Measurements from ENCODE around the gene KDM5B. TPM values are rescaled to one million over a fixed set of nuclear protein-coding genes. Genes with fewer than 3 reads are reported as not detected.

The KDM5B gene
- polyA plus RNA-seq, 1 of the 3 experiments (the other 2 are of a cell fraction), result 21.7 TPM

DNA sequence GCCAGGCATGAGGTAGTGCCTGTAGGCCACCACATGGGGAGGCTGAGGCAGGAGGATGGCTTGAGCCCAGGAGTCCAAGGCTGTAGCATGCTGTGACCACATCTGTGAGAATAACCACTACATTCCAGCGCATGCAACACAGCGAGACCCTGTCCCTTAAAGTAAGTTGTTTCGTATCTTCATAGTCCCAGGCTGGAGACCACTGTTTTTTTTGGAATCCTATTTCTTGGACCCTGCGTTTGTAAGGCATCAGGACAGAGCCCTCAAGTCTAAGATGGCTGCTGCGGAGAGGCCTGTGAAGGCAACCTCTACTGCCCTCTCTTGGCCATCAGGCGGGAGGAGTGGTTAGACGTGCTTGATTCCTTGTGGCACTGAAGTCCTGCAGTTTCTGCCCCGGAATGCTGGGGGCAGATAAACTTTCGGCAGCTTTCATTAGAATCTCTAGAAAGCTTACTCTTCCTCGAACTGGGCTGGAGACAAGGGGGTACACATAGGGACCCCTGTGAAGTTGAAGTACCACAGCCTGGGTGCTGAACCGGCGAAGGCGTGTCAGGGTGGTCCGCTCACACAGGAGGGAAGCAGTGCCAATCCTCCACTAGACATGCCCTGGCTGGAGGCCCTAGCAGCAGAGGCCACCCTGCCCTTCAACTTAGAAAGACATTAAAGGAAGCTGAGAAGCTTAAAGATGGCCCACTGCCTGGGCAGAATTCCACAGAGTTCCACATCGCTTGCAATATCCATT is 44.1 kb upstream of the KDM5B start:
- H2AFZ ChIP-seq (ENCODE audit: low read depth), result peak overlapping the region; percentile 76; the same call in 1 of the 2 replicates
- ChIA-PET POLR2A (interaction anchor here (1.6 kb wide), 1 partner anchor 41 kb away, joined by 3 read pairs; the partner anchor contains the start of gene PCAT6), CTCF (interaction anchor here (0.8 to 1.9 kb wide), 7 partner anchors 23 to 133 kb away, joined by 3 to 5 read pairs (median 4); partner anchors contain the start of gene PCAT6)
- peak; percentile 67 for DNase-seq
- no peaks in the 10 kb centered on the region for H3K9me2 ChIP-seq
- no peaks in the 10 kb centered on the region for H3K4me1 ChIP-seq (ENCODE audit: control insufficient read depth in 1 of 2, insufficient read depth in 2 of 2, low read depth in 1 of 2, low read length in 1 of 2)
- H3K27ac ChIP-seq (ENCODE audit: low read depth in 2 of 2, low read length in 1 of 2), result no peak overlapping the region
- H3K9ac ChIP-seq, result no peak overlapping the region
- WGBS (ENCODE audit: low lambda C conversion rate), result 73% methylated on average over 15 of the region's 15 CpGs
- H3K4me3 ChIP-seq (ENCODE audit: low read depth in 2 of 2, low read length in 1 of 2), result no peak overlapping the region; a peak in 1 of 4 replicates
- no peaks in the 10 kb centered on the region for H4K20me1 ChIP-seq (ENCODE audit: insufficient read depth)
- H3K9me3 ChIP-seq, result no peaks in the 10 kb centered on the region
- no peaks in the 10 kb centered on the region for H3K79me2 ChIP-seq (ENCODE audit: insufficient read depth)
- no peaks in the 10 kb centered on the region for H3F3A ChIP-seq (replicated peaks; ENCODE audit: insufficient read depth)
- no peaks in the 10 kb centered on the region for H3K27me3 ChIP-seq (ENCODE audit: insufficient read depth)
- H3K4me2 ChIP-seq, result no peak overlapping the region
- H3K36me3 ChIP-seq (replicated peaks in 1 of 2; ENCODE audit: control insufficient read depth in 1 of 2, insufficient read depth in 2 of 2, low read length in 1 of 2), result no peaks in the 10 kb centered on the region
- TF ChIP-seq, protein P1, sequence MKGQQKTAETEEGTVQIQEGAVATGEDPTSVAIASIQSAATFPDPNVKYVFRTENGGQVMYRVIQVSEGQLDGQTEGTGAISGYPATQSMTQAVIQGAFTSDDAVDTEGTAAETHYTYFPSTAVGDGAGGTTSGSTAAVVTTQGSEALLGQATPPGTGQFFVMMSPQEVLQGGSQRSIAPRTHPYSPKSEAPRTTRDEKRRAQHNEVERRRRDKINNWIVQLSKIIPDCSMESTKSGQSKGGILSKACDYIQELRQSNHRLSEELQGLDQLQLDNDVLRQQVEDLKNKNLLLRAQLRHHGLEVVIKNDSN (IDR thresholded peaks at IDR 0.05; ENCODE audit: borderline replicate concordance, low read depth), result no peak
- TF ChIP-seq TAF1 (IDR thresholded peaks at IDR 0.05; ENCODE audit: borderline replicate concordance, low read depth, low read length) (no peak), POLR2AphosphoS5 (IDR thresholded peaks at IDR 0.05; ENCODE audit: low read depth, low read length) (no peak), YY1 (IDR thresholded peaks at IDR 0.05; ENCODE audit: low read depth) (peak; percentile 85), RXRA (IDR thresholded peaks at IDR 0.05; ENCODE audit: borderline replicate concordance, low read depth) (no peak), TCF12 (IDR thresholded peaks at IDR 0.05) (no peak), FOXM1 (IDR thresholded peaks at IDR 0.05; ENCODE audit: low read depth) (no peak), RFX5 (IDR thresholded peaks at IDR 0.05; ENCODE audit: low read length) (no peak), FOXJ3 (CRISPR knock-in tag; IDR thresholded peaks at IDR 0.05) (no peak), EZH2phosphoT487 (IDR thresholded peaks at IDR 0.05; ENCODE audit: borderline replicate concordance, low read depth) (no peak), GATA2 (CRISPR knock-in tag; IDR thresholded peaks at IDR 0.05) (no peak), NFIC (IDR thresholded peaks at IDR 0.05; ENCODE audit: borderline replicate concordance) (no peak), MXI1 (IDR thresholded peaks at IDR 0.05; ENCODE audit: low read depth, low read length) (no peak), MEF2A (IDR thresholded peaks at IDR 0.05; ENCODE audit: borderline replicate concordance, low read depth) (no peak), RAD21 (IDR thresholded peaks at IDR 0.05; ENCODE audit: low read length) (peak; percentile 71), JUND (IDR thresholded peaks at IDR 0.05) (no peak), CHD2 (IDR thresholded peaks at IDR 0.05; ENCODE audit: low read length, partially characterized antibody) (no peak), GABPA (IDR thresholded peaks at IDR 0.05; ENCODE audit: low read depth) (no peak), ELF1 (IDR thresholded peaks at IDR 0.05) (no peak), SMC3 (IDR thresholded peaks at IDR 0.05; ENCODE audit: low read depth, low read length) (peak; percentile 38; the same call in 1 of the 2 replicates), NRF1 (IDR thresholded peaks at IDR 0.05; ENCODE audit: low read depth, low read length) (no peak), RCOR1 (IDR thresholded peaks at IDR 0.05; ENCODE audit: low read length) (no peak), SIN3A (IDR thresholded peaks at IDR 0.05; ENCODE audit: borderline replicate concordance, low read depth, low read length) (no peak), EP300 (IDR thresholded peaks at IDR 0.05; ENCODE audit: borderline replicate concordance in 1 of 2, low read depth in 1 of 2, low read length in 1 of 2) (no peak)
- TF ChIP-seq, protein P2, sequence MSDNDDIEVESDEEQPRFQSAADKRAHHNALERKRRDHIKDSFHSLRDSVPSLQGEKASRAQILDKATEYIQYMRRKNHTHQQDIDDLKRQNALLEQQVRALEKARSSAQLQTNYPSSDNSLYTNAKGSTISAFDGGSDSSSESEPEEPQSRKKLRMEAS (IDR thresholded peaks at IDR 0.05; ENCODE audit: low read depth), result no peak
- TF ChIP-seq, protein P3, sequence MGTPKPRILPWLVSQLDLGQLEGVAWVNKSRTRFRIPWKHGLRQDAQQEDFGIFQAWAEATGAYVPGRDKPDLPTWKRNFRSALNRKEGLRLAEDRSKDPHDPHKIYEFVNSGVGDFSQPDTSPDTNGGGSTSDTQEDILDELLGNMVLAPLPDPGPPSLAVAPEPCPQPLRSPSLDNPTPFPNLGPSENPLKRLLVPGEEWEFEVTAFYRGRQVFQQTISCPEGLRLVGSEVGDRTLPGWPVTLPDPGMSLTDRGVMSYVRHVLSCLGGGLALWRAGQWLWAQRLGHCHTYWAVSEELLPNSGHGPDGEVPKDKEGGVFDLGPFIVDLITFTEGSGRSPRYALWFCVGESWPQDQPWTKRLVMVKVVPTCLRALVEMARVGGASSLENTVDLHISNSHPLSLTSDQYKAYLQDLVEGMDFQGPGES (IDR thresholded peaks at IDR 0.05; ENCODE audit: low read depth, low read length), result no peak
- TF ChIP-seq, protein P4, sequence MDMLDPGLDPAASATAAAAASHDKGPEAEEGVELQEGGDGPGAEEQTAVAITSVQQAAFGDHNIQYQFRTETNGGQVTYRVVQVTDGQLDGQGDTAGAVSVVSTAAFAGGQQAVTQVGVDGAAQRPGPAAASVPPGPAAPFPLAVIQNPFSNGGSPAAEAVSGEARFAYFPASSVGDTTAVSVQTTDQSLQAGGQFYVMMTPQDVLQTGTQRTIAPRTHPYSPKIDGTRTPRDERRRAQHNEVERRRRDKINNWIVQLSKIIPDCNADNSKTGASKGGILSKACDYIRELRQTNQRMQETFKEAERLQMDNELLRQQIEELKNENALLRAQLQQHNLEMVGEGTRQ (IDR thresholded peaks at IDR 0.05; ENCODE audit: borderline replicate concordance, low read depth, low read length), result no peak
- TF ChIP-seq, protein P5, sequence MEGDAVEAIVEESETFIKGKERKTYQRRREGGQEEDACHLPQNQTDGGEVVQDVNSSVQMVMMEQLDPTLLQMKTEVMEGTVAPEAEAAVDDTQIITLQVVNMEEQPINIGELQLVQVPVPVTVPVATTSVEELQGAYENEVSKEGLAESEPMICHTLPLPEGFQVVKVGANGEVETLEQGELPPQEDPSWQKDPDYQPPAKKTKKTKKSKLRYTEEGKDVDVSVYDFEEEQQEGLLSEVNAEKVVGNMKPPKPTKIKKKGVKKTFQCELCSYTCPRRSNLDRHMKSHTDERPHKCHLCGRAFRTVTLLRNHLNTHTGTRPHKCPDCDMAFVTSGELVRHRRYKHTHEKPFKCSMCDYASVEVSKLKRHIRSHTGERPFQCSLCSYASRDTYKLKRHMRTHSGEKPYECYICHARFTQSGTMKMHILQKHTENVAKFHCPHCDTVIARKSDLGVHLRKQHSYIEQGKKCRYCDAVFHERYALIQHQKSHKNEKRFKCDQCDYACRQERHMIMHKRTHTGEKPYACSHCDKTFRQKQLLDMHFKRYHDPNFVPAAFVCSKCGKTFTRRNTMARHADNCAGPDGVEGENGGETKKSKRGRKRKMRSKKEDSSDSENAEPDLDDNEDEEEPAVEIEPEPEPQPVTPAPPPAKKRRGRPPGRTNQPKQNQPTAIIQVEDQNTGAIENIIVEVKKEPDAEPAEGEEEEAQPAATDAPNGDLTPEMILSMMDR (IDR thresholded peaks at IDR 0.05), result peak; percentile 65
- TF ChIP-seq, protein P6, sequence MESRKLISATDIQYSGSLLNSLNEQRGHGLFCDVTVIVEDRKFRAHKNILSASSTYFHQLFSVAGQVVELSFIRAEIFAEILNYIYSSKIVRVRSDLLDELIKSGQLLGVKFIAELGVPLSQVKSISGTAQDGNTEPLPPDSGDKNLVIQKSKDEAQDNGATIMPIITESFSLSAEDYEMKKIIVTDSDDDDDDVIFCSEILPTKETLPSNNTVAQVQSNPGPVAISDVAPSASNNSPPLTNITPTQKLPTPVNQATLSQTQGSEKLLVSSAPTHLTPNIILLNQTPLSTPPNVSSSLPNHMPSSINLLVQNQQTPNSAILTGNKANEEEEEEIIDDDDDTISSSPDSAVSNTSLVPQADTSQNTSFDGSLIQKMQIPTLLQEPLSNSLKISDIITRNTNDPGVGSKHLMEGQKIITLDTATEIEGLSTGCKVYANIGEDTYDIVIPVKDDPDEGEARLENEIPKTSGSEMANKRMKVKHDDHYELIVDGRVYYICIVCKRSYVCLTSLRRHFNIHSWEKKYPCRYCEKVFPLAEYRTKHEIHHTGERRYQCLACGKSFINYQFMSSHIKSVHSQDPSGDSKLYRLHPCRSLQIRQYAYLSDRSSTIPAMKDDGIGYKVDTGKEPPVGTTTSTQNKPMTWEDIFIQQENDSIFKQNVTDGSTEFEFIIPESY (IDR thresholded peaks at IDR 0.05; ENCODE audit: borderline replicate concordance, low read depth), result no peak
